Putamen (tissue), 1 donor: ENCODE measurements around the gene RFX3.

ENCODE experiments used
- DNase-seq: peaks from one replicate; pipeline ENCODE4 v3.0.0-alpha.2; 2016; ENCODE audit warnings: low spot score

RFX3 gene

GRCh38 chr9:3477236-3477834, 48.5 kb downstream of the RFX3 start:
- DNase-seq, result no peak

GRCh38 chr9:3475300-3476020, 50.3 kb downstream of the RFX3 start:
- DNase-seq, result no peak

- DNase-seq, result no peak
Observed at GRCh38 chr9:3474821-3475220, 51.0 kb downstream of the RFX3 start.

- no peak for DNase-seq
Observed at GRCh38 chr9:3473405-3473804, 52.4 kb downstream of the RFX3 start.

- DNase-seq, result no peak
Observed at GRCh38 chr9:3471883-3472282, 53.9 kb downstream of the RFX3 start.

- DNase-seq, result peak; percentile 24
Observed at GRCh38 chr9:3468421-3469205, 57.2 kb downstream of the RFX3 start.

- peak; percentile 40 for DNase-seq
Observed at GRCh38 chr9:3467593-3468219, 58.1 kb downstream of the RFX3 start.

- DNase-seq, result no peak
Observed at GRCh38 chr9:3464033-3464638, 61.7 kb downstream of the RFX3 start.

- DNase-seq, result peak; percentile 39
Observed at GRCh38 chr9:3458806-3459475, 66.9 kb downstream of the RFX3 start.

GRCh38 chr9:3457175-3457574, 68.6 kb downstream of the RFX3 start:
- no peak for DNase-seq

GRCh38 chr9:3455717-3456116, 70.1 kb downstream of the RFX3 start:
- DNase-seq, result no peak

- DNase-seq, result no peak
Observed at GRCh38 chr9:3455094-3455493, 70.7 kb downstream of the RFX3 start.

GRCh38 chr9:3451956-3452355, 73.8 kb downstream of the RFX3 start:
- no peak for DNase-seq

GRCh38 chr9:3447788-3448187, 78.0 kb downstream of the RFX3 start:
- no peak for DNase-seq

GRCh38 chr9:3447143-3447542, 78.7 kb downstream of the RFX3 start:
- DNase-seq, result no peak

- no peak for DNase-seq
Observed at GRCh38 chr9:3446313-3446712, 79.5 kb downstream of the RFX3 start.

GRCh38 chr9:3444016-3444415, 81.8 kb downstream of the RFX3 start:
- no peak for DNase-seq

GRCh38 chr9:3441197-3441816, 84.5 kb downstream of the RFX3 start:
- no peak for DNase-seq

GRCh38 chr9:3436629-3437420, 89.0 kb downstream of the RFX3 start:
- DNase-seq, result peak; percentile 36

GRCh38 chr9:3435732-3436131, 90.1 kb downstream of the RFX3 start:
- DNase-seq, result no peak
